Mucosa of stomach (tissue), 1 donor: ENCODE measurements around the gene POLE2.
"Not testable (repeated sequence)": the region's sequence is repeated elsewhere in the genome, so short reads cannot be mapped to it uniquely, and the experiment has no call there.

Experiments used
- H3K27me3 ChIP-seq: one replicate; pipeline ENCODE4 v1.7.0; 2013; ENCODE audit warnings: mild to moderate bottlenecking, low read length; ENCODE audit not compliant: control insufficient read depth, insufficient read depth
- H3K36me3 ChIP-seq: one replicate; pipeline ENCODE4 v1.7.0; 2013; ENCODE audit warnings: low read length; ENCODE audit not compliant: control insufficient read depth, insufficient read depth
- H3K4me1 ChIP-seq: one replicate; pipeline ENCODE4 v1.7.0; 2013; ENCODE audit warnings: mild to moderate bottlenecking, low read length; ENCODE audit not compliant: control insufficient read depth, insufficient read depth
- H3K4me3 ChIP-seq: one replicate; pipeline ENCODE4 v1.7.0; 2013; ENCODE audit warnings: low read length
- H3K9ac ChIP-seq: one replicate; pipeline ENCODE4 v1.7.0; 2013; ENCODE audit warnings: mild to moderate bottlenecking, low read length, moderate library complexity
- H3K9me3 ChIP-seq: one replicate; pipeline ENCODE4 v1.7.0; 2013; ENCODE audit warnings: mild to moderate bottlenecking, low read length, moderate library complexity; ENCODE audit not compliant: control insufficient read depth
- donor health status: Pancreatic carcinoma.

The POLE2 gene, protein sequence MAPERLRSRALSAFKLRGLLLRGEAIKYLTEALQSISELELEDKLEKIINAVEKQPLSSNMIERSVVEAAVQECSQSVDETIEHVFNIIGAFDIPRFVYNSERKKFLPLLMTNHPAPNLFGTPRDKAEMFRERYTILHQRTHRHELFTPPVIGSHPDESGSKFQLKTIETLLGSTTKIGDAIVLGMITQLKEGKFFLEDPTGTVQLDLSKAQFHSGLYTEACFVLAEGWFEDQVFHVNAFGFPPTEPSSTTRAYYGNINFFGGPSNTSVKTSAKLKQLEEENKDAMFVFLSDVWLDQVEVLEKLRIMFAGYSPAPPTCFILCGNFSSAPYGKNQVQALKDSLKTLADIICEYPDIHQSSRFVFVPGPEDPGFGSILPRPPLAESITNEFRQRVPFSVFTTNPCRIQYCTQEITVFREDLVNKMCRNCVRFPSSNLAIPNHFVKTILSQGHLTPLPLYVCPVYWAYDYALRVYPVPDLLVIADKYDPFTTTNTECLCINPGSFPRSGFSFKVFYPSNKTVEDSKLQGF

DNA sequence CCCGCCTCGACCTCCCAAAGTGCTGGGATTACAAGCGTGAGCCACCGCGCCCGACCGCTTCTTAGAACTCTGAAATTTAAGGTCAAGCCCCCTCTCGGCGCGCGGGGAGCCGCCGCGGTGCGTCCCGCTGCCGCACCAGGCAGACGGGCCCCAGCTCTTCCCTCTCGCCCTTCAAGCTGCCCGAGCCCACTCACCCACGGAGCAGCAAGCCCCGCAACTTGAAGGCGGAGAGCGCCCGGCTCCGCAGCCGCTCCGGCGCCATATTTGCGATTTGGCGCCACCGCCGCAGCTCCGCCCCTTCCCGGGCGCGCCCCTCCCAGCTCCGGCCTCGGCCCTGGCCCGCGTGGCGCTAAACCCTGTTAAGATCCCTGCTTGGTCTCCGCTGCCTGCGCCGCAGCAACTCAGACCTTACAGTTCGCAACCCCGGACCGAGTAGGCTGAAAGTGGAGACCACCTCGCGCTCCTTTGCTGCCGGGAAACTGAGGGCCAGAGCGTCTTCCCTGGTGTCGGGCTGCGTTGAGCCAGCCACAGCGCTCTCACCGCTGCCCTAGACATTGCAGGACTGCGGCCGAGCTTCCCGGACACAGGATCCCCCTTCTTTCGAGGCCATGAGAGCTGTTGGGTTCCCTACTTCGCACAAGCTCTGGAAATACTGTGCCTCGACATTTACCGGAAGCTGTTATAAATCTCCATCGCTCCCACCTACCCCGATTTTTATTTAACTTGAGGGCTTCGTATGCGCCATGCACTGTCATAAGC is at the start of gene POLE2:
POLE2 (minus strand) TSS at position 273 of the 759 bp plus-strand sequence; CDS start at position 262, 11 bp downstream.
- Histone ChIP-seq H3K36me3 (no peaks in the 10 kb centered on the region), H3K4me1 (peaks cover 11% of the 10 kb centered on the region), H3K4me3 (peak within 1 kb of the TSS; percentile 61), H3K27me3 (no peaks in the 10 kb centered on the region), H3K9ac (peak within 1 kb of the TSS; percentile 71), H3K9me3 (no peaks in the 10 kb centered on the region)

DNA sequence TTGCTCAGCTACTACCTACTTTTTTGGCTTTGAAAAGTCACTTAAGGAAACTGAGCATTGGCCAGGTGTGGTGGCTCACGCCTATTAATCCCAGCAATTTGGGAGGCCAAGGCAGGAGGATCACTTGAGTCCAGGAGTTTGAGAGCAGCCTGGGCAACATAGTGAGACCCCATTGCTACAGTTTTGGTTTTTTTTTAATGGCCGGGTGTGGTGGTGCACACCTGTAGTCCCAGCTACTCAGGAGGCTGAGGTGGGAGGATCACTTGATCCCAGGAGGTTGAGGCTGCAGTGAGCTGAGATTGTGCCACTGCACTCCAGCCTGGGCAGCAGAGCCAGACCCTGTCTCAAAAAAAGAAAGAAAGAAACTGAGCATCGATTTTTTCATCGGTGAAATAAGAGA is 47.7 kb upstream of the POLE2 start:
- H3K9me3 ChIP-seq, H3K9ac ChIP-seq, H3K4me1 ChIP-seq, H3K27me3 ChIP-seq, H3K36me3 ChIP-seq, H3K4me3 ChIP-seq: not testable (repeated sequence)

DNA sequence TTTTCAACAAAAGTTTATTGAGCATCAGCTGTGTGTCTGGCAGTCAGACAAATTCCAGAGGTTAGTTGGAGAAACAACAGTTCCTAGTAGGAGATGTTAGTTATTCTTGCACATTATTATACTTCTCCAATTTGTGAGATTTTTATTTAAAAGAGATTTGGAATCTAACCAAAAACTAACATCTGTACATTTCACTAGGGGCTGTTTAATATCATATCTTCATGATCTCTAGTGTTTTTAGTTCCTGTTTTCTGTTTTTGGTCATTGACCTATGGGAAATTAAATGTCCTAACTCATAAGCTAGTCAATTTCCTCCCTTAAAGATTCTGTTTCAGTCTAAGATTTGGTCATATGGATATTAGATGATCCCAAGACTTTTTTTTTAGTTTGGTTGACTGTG is 45.8 kb upstream of the POLE2 start:
- Histone ChIP-seq H3K36me3 (no peaks in the 10 kb centered on the region), H3K4me3 (no peak overlapping the region), H3K9me3 (no peaks in the 10 kb centered on the region), H3K4me1 (no peaks in the 10 kb centered on the region), H3K27me3 (no peaks in the 10 kb centered on the region), H3K9ac (no peak overlapping the region)

DNA sequence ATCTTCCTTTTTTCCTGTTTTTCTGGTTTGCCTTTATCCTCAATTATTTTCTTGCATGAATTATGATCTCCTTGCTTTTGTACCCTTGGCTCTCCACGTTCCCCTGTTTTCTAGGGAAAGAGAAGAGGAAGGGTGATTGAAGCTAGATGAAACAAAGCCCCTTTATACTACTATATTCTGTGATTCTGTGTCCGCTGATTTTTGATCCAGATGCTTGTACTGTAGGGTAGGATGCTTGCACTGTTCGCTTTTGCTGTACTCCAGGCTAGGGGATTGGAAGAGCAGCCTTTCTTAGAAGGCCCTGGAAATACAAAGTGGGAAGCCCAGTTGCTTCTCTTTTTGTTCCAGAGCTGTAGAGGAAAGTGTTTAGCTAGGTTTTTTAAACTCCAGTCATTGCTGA is 44.9 kb upstream of the POLE2 start:
- Histone ChIP-seq H3K4me1 (no peaks in the 10 kb centered on the region), H3K36me3 (no peaks in the 10 kb centered on the region), H3K9ac (no peak overlapping the region), H3K9me3 (no peaks in the 10 kb centered on the region), H3K27me3 (no peaks in the 10 kb centered on the region), H3K4me3 (no peak overlapping the region)

DNA sequence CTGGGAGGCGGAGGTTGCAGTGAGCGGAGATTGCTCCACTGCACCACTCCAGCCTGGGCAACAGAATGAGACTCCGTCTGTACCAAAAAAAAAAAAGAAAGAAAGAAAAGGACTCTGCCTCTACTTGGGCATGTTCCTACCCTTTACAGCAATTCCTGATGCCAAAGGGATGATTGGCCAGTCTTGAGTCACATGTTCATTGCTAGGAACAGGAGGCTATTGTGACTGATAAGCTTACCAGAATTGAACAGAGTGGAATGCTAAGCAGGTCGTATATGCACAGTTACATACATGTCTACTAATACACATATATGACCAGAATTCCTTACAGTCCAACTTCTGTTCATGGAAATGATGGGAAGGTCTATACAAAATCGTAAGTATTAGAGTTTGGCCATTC is 39.2 kb upstream of the POLE2 start:
- Histone ChIP-seq H3K9ac (no peak overlapping the region), H3K4me1 (no peaks in the 10 kb centered on the region), H3K9me3 (no peaks in the 10 kb centered on the region), H3K4me3 (no peak overlapping the region), H3K36me3 (no peaks in the 10 kb centered on the region), H3K27me3 (no peaks in the 10 kb centered on the region)

DNA sequence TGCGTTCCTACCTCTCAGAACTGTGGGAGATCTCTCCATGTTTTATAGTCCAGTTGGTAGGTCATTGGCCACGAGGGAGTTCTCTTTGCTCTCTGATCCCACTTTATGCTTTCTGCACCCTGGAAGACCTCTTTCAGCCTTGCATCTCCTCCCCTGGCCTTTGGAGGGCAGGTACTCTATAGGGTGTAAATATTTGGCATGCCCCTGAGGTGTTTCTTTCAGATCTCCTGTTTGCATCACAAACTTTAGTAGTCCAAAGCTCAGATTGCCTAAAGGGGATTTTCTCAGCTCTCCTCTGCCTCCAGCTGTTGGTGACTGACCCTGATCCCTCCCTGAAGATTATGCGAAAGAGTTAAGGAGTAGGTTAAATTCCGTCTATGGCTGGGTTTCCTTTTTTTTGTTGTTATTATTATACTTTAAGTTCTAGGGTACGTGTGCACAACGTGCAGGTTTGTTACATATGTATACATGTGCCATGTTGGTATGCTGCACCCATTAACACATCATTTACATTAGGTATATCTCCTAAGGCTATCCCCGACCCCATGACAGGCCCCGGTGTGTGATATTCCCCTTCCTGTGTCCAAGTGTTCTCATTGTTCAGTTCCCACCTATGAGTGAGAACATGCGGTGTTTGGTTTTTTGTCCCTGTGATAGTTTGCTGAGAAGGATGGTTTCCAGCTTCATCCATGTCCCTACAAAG is 33.9 kb upstream of the POLE2 start:
- H3K27me3 ChIP-seq, H3K9me3 ChIP-seq, H3K4me3 ChIP-seq, H3K36me3 ChIP-seq, H3K9ac ChIP-seq, H3K4me1 ChIP-seq: not testable (repeated sequence)

DNA sequence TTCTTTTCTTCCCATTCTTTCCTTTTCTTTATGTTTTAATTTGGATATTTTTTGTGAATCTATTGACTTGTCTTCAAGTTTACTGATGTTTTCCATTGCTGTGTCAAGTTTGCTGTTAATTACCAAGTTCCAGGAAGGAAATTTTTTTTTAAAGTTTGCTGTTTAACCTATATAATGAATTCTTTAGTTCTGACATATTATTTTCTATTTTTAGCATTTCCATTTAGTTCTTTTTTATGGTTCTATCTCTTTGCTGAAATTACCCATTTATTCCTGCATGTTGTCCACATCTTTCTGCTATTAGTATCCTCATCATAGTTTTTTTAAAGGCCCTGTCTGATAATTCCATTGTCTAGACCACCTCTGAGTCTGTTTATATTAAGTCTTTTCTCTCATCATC is 32.7 kb upstream of the POLE2 start:
- Histone ChIP-seq H3K36me3 (no peaks in the 10 kb centered on the region), H3K9ac (no peak overlapping the region), H3K4me1 (no peaks in the 10 kb centered on the region), H3K4me3 (no peak overlapping the region), H3K27me3 (no peaks in the 10 kb centered on the region), H3K9me3 (no peaks in the 10 kb centered on the region)

DNA sequence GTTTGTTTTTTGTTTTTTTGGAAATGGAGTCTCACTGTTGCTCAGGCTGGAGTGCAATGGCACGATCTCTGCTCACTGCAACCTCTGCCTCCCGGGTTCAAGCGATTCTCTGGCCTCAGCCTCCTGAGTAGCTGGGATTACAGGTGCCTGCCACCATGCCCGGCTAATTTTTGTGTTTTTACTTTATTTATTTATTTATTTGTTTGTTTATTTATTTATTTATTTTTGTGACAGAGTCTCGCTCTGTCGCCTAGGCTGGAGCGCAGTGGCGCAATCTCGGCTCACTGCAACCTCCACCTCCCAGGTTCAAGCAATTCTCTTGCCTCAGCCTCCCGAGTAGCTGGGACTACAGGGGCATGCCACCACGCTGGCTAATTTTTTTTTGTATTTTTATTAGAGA is 23.0 kb upstream of the POLE2 start:
- not testable (repeated sequence) for H3K4me3 ChIP-seq, H3K27me3 ChIP-seq, H3K36me3 ChIP-seq, H3K9ac ChIP-seq, H3K9me3 ChIP-seq, H3K4me1 ChIP-seq

DNA sequence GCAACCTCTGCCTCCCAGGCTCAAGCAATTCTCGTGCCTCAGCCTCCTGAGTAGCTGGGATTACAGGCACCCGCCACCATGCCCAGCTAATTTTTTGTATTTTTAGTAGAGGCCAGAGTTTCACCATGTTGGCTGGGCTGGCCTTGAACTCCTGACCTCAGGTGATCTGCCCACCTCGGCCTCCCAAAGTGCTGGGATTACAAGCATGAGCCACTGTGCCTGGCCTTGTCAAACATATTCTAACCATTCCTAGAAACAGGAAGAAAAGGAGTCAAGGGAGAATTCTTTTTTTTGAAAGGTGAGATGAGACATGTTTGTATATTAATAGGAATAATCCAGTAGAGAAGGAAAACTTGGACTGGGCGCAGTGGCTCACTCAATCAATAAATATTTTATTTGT is 16.5 kb upstream of the POLE2 start:
- not testable (repeated sequence) for H3K9ac ChIP-seq, H3K4me1 ChIP-seq, H3K27me3 ChIP-seq, H3K4me3 ChIP-seq, H3K9me3 ChIP-seq, H3K36me3 ChIP-seq

DNA sequence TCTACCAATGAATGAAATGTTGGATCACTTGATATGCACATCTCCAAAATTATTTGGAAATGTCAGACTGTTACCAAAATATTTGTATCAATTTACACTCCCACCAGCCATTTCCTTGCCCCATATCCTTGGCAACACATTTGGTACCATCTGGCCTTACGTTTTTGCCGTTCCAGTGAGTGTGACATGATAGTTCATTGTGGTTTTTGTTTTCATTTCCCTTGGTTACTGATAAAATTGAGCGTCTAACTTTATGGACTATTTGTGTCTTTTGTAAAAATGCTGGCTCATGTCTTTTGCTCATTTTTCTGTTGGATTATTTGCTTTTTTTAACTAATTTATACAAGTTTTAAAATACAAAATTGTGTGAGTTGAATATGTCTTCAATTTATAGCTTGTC is 16.0 kb upstream of the POLE2 start:
- Histone ChIP-seq H3K9ac (no peak overlapping the region), H3K9me3 (no peaks in the 10 kb centered on the region), H3K4me1 (no peaks in the 10 kb centered on the region), H3K27me3 (no peaks in the 10 kb centered on the region), H3K4me3 (no peak overlapping the region), H3K36me3 (no peaks in the 10 kb centered on the region)

DNA sequence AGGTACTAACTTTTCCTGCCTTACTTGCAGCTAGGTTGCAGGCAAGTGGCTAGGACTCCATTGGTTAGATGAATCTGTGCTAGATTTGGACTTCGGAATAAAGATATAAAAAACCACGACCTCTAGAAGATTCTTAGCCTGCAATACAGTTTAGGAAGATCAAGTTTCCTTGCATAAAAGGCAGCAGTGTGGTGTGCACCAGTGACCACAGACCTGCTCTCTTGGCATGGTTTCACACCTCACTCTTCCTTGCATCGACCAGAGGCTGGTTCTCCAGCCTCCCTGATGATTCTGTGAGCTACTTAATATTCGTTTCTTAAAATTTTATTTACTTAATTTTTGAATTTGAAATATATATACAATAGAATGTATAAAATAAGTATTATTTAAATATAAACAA is 14.7 kb upstream of the POLE2 start:
- Histone ChIP-seq H3K9me3 (no peaks in the 10 kb centered on the region), H3K27me3 (no peaks in the 10 kb centered on the region), H3K36me3 (no peaks in the 10 kb centered on the region)

DNA sequence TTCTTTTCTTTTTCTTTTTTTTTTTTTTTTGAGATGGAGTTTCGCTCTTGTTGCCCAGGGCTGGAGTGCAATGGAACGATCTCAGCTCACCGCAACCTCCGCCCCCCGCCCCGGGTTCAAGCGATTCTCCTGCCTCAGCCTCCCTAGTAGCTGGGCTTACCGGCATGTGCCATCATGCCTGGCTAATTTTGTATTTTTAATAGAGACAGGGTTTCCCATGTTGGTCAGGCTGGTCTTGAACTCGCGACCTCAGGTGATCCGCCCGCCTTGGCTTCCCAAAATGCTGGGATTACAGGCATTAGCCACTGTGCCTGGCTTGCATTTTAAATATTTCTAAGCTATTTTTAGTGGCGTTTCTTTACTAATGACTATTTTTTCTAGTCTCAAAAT is 5.7 kb upstream of the POLE2 start:
- not testable (repeated sequence) for H3K36me3 ChIP-seq, H3K4me3 ChIP-seq, H3K4me1 ChIP-seq, H3K9me3 ChIP-seq, H3K27me3 ChIP-seq
- peak overlapping the region; percentile 88 for H3K9ac ChIP-seq

More for the DNA sequence above, 14.7 kb upstream of the POLE2 start:
- H3K4me3 ChIP-seq, result no peak overlapping the region
- H3K4me1 ChIP-seq, result no peaks in the 10 kb centered on the region
- no peak overlapping the region for H3K9ac ChIP-seq
